ENCODE measurements around the gene KRABD2.

The KRABD2 gene

DNA sequence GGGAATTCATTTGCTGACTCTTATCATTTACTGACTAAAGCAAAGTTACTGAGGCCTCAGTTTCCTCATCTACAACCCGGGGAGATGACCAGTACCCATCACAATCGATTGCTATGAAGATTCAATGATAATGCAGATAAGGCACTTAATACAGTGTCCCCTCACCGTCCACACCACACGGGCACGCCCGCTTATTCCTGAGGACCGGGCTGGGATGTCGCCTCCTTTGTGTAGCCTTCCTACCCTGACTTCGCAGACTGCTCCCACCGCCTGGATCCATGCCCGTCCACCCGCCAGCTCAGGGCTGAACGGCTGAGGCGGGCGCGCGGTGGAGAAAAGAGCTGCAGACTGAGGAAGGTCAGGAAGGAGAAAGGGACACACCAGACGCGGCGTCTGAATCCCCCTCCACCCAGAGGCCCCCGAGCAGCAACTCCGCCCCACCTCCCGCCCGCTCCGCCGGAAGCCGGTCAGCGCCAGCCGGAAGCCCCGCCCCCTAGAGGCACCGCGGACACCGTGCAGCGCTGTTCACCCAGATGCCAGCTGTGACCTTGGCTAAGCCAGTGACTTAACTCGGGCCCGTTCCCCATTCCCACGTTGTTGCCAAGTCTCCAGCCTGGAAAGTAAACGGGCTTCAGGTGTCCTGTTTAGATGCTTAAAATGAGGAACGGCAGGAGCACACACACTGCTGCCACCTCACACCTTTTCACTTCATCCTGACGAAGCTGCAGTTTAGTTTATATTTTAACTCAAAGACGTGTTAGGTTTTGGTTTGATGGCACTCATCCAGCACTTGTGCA, at the start of gene KRABD2:
TSS of gene KRABD2 (minus strand) at position 434 of the 797 bp plus-strand sequence.
- peak; percentile 94 for DNase-seq (ENCODE audit: extremely low spot score, unreplicated experiment)
- Mint-ChIP-seq H3K4me1 (ENCODE audit: unreplicated experiment) (peaks cover 22% of the 10 kb centered on the region), H3K27me3 (no peaks in the 10 kb centered on the region), H3K27ac (peak within 1 kb of the TSS; percentile 93), H3K36me3 (peaks cover 22% of the 10 kb centered on the region), H3K9me3 (no peaks in the 10 kb centered on the region), H3K4me3 (peak within 1 kb of the TSS; percentile 87)
- TF ChIP-seq, protein P1, sequence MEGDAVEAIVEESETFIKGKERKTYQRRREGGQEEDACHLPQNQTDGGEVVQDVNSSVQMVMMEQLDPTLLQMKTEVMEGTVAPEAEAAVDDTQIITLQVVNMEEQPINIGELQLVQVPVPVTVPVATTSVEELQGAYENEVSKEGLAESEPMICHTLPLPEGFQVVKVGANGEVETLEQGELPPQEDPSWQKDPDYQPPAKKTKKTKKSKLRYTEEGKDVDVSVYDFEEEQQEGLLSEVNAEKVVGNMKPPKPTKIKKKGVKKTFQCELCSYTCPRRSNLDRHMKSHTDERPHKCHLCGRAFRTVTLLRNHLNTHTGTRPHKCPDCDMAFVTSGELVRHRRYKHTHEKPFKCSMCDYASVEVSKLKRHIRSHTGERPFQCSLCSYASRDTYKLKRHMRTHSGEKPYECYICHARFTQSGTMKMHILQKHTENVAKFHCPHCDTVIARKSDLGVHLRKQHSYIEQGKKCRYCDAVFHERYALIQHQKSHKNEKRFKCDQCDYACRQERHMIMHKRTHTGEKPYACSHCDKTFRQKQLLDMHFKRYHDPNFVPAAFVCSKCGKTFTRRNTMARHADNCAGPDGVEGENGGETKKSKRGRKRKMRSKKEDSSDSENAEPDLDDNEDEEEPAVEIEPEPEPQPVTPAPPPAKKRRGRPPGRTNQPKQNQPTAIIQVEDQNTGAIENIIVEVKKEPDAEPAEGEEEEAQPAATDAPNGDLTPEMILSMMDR (conservative IDR thresholded peaks at IDR 0.05): peak; percentile 77

- Mint-ChIP-seq H3K36me3 (no peaks in the 10 kb centered on the region), H3K4me3 (no peak overlapping the region), H3K9me3 (no peaks in the 10 kb centered on the region), H3K27ac (no peak overlapping the region), H3K4me1 (ENCODE audit: unreplicated experiment) (peaks cover 11% of the 10 kb centered on the region), H3K27me3 (peaks cover 42% of the 10 kb centered on the region)
- DNase-seq (ENCODE audit: extremely low spot score, unreplicated experiment): no peak
- TF ChIP-seq, protein P1 (conservative IDR thresholded peaks at IDR 0.05): no peak
Observed at GRCh38 chr17:8421571-8421970, 45.1 kb upstream of the KRABD2 start.

GRCh38 chr17:8420041-8420934, 43.8 kb upstream of the KRABD2 start:
- H3K27me3 Mint-ChIP-seq: peaks cover 50% of the 10 kb centered on the region

GRCh38 chr17:8419305-8419704, 42.8 kb upstream of the KRABD2 start:
- peaks cover 11% of the 10 kb centered on the region for H3K4me1 Mint-ChIP-seq (ENCODE audit: unreplicated experiment)
- H3K27ac Mint-ChIP-seq: no peak overlapping the region
- H3K9me3 Mint-ChIP-seq: no peaks in the 10 kb centered on the region
- H3K4me3 Mint-ChIP-seq: no peak overlapping the region
- DNase-seq (ENCODE audit: extremely low spot score, unreplicated experiment): no peak
- no peaks in the 10 kb centered on the region for H3K36me3 Mint-ChIP-seq
- peaks cover 49% of the 10 kb centered on the region for H3K27me3 Mint-ChIP-seq
- TF ChIP-seq, protein P1 (conservative IDR thresholded peaks at IDR 0.05): no peak

More at GRCh38 chr17:8420041-8420934, 43.8 kb upstream of the KRABD2 start:
- Mint-ChIP-seq H3K4me3 (no peak overlapping the region), H3K9me3 (no peaks in the 10 kb centered on the region), H3K27ac (no peak overlapping the region), H3K4me1 (ENCODE audit: unreplicated experiment) (peaks cover 11% of the 10 kb centered on the region), H3K36me3 (no peaks in the 10 kb centered on the region)
- TF ChIP-seq, protein P1 (conservative IDR thresholded peaks at IDR 0.05): no peak
- no peak for DNase-seq (ENCODE audit: extremely low spot score, unreplicated experiment)

DNA sequence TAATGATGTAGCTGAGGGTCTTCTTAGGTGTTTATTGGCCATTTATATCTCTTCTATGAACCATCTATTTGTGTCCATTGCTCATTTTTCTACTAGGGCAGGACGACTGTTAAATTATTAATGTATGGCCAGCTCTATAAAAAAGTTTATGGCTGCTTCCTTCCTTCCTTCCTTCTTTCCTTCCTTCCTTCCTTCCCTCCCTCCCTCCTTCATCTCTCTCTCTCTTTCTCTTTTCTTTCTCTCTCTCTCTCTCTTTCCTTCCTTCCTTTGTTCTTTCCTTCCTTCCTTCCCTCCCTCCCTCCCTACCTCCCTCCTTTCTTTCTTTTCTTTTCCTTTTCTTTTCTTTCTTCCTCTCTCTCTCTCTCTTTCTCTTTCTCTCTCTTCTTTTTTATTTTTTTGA, 42.0 kb upstream of the KRABD2 start:
- Mint-ChIP-seq H3K27ac (no peak overlapping the region), H3K4me3 (no peak overlapping the region), H3K9me3 (no peaks in the 10 kb centered on the region), H3K4me1 (ENCODE audit: unreplicated experiment) (peaks cover 11% of the 10 kb centered on the region), H3K27me3 (peaks cover 49% of the 10 kb centered on the region), H3K36me3 (no peaks in the 10 kb centered on the region)
- TF ChIP-seq, protein P1 (conservative IDR thresholded peaks at IDR 0.05): no peak
- DNase-seq (ENCODE audit: extremely low spot score, unreplicated experiment): no peak
